HFFc6 (cell line): Measurements from ENCODE around the gene UBR7. TPM values are rescaled to one million over a fixed set of nuclear protein-coding genes. Genes with fewer than 3 reads are reported as not detected.
"Not testable (repeated sequence)": the region's sequence is repeated elsewhere in the genome, so short reads cannot be mapped to it uniquely, and the experiment has no call there.

Source experiments
- DNase-seq: peaks from one replicate; pipeline ENCODE4 v3.0.0-alpha.2; 2018
- H3K27ac Mint-ChIP-seq: 2 replicates; pipeline ENCODE4 v1.8.0; 2020; ENCODE audit warnings: mild to moderate bottlenecking, mixed read lengths
- H3K27me3 Mint-ChIP-seq: 2 replicates; pipeline ENCODE4 v1.8.0; 2021; ENCODE audit warnings: mild to moderate bottlenecking, moderate library complexity, mixed read lengths; ENCODE audit not compliant: insufficient read depth
- H3K36me3 Mint-ChIP-seq: 2 replicates; pipeline ENCODE4 v1.8.0; 2021; ENCODE audit warnings: low read depth, mixed read lengths
- H3K4me1 Mint-ChIP-seq: 2 replicates; pipeline ENCODE4 v1.8.0; 2020; ENCODE audit warnings: low read depth, mixed read lengths
- H3K4me3 Mint-ChIP-seq: 2 replicates; pipeline ENCODE4 v1.8.0; 2020; ENCODE audit warnings: mild to moderate bottlenecking, moderate library complexity, mixed read lengths
- H3K9me3 Mint-ChIP-seq: 2 replicates; pipeline ENCODE4 v1.8.0; 2020; ENCODE audit warnings: mild to moderate bottlenecking, mixed read lengths
- long read RNA-seq: library from polyadenylated mRNA; unstranded; transcript quantifications from one replicate; pipeline ENCODE4 v2.0.0, GENCODE V29; 2019
- total RNA-seq, 6 experiments: library from RNA; stranded (reverse); fragmentation: NEBNext Ultra II Directional; extraction: Animal tissue kit (Norgen Biotek cat#: 25700); gene quantifications; 2 replicates in 1 of 6; 3 replicates in 5 of 6; pipeline ENCODE4 v1.2.3, GENCODE V29; 2021
- TF ChIP-seq, protein P1 (sequence below): fragments of 200-600 bp; sonication (generic); IDR thresholded peaks from 2 replicates; pipeline ENCODE4 v1.5.0; 2021; ENCODE audit warnings: antibody characterized with exemption, mild to moderate bottlenecking

The UBR7 gene, protein sequence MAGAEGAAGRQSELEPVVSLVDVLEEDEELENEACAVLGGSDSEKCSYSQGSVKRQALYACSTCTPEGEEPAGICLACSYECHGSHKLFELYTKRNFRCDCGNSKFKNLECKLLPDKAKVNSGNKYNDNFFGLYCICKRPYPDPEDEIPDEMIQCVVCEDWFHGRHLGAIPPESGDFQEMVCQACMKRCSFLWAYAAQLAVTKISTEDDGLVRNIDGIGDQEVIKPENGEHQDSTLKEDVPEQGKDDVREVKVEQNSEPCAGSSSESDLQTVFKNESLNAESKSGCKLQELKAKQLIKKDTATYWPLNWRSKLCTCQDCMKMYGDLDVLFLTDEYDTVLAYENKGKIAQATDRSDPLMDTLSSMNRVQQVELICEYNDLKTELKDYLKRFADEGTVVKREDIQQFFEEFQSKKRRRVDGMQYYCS
- 10 to 100 TPM; 15.3 to 23.6 (median 21.8) TPM for total RNA-seq
- long read RNA-seq, transcript UBR7-201 (11 exons, 3,694 nt): major isoform, 20 of 27 reads
- long read RNA-seq, partial matches to known transcripts: 4 of 27 reads
- long read RNA-seq, other reads (novel, unspliced or antisense): 3 of 27 reads

DNA sequence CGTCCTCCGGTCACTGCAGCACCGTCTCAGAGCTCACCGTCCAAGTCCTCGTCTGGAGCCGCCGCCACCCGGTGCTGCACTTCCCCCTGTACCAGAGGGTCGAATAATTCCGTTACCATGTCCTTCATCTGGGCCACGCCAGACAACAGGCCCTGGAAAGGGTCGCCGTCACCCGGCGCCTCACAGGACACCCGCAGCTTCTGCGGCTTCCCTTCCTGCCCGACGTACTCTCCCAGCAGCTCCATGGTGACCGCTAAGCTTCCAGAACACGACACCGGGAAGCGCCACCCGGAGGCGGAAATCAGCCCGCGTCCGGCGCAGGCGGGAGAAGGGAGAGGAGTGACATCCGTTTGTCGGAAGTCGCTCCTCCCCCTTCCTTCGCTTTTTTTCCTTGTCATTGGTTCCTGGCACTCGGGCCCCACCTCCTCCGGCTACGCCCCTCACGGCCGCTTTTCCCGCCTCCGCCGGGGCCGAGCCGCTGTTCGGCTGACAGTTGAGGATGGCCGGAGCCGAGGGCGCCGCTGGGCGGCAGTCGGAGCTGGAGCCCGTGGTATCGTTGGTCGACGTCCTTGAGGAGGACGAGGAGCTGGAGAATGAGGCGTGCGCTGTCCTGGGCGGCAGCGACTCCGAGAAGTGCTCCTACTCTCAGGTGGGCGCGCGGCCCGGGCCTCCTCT is at the start of gene UBR7, which contains the start of gene GON7:
UBR7 (plus strand) TSS at position 464 of the 675 bp plus-strand sequence; CDS start at position 500, 36 bp downstream.
GON7 (minus strand) TSS at position 273 of the 675 bp plus-strand sequence; CDS start at position 245, 28 bp downstream.
- no peaks in the 10 kb centered on the region for H3K9me3 Mint-ChIP-seq
- H3K4me1 Mint-ChIP-seq: peaks cover 33% of the 10 kb centered on the region
- 0 out of 2 replicates have a peak, but pooled peaks cover 5% of the 10 kb centered on the region for H3K36me3 Mint-ChIP-seq
- TF ChIP-seq, protein P1, sequence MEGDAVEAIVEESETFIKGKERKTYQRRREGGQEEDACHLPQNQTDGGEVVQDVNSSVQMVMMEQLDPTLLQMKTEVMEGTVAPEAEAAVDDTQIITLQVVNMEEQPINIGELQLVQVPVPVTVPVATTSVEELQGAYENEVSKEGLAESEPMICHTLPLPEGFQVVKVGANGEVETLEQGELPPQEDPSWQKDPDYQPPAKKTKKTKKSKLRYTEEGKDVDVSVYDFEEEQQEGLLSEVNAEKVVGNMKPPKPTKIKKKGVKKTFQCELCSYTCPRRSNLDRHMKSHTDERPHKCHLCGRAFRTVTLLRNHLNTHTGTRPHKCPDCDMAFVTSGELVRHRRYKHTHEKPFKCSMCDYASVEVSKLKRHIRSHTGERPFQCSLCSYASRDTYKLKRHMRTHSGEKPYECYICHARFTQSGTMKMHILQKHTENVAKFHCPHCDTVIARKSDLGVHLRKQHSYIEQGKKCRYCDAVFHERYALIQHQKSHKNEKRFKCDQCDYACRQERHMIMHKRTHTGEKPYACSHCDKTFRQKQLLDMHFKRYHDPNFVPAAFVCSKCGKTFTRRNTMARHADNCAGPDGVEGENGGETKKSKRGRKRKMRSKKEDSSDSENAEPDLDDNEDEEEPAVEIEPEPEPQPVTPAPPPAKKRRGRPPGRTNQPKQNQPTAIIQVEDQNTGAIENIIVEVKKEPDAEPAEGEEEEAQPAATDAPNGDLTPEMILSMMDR: peak; percentile 68
- H3K4me3 Mint-ChIP-seq: peak within 1 kb of the TSS; percentile 90
- peaks cover 1% of the 10 kb centered on the region; the same call in 1 of the 2 replicates for H3K27me3 Mint-ChIP-seq
- peak; percentile 97 for DNase-seq
- peak within 1 kb of the TSS; percentile 96 for H3K27ac Mint-ChIP-seq

DNA sequence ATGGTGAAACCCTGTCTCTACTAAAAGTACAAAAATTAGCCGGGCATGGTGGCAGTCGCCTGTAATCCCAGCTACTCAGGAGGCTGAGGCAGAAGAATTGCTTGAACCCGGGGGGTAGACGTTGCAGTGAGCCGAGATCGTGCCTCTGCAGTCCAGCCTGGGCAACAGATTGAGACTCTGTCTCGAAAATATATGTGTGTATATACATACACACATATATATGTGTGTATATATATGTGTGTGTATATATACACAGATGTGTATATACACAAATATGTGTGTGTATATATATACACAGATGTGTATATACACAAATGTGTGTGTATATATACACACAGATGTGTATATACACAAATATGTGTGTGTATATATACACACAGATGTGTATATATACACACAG is 48.7 kb upstream of the UBR7 start:
- H3K27me3 Mint-ChIP-seq, H3K27ac Mint-ChIP-seq, H3K36me3 Mint-ChIP-seq, DNase-seq, H3K9me3 Mint-ChIP-seq, H3K4me3 Mint-ChIP-seq, H3K4me1 Mint-ChIP-seq: not testable (repeated sequence)

DNA sequence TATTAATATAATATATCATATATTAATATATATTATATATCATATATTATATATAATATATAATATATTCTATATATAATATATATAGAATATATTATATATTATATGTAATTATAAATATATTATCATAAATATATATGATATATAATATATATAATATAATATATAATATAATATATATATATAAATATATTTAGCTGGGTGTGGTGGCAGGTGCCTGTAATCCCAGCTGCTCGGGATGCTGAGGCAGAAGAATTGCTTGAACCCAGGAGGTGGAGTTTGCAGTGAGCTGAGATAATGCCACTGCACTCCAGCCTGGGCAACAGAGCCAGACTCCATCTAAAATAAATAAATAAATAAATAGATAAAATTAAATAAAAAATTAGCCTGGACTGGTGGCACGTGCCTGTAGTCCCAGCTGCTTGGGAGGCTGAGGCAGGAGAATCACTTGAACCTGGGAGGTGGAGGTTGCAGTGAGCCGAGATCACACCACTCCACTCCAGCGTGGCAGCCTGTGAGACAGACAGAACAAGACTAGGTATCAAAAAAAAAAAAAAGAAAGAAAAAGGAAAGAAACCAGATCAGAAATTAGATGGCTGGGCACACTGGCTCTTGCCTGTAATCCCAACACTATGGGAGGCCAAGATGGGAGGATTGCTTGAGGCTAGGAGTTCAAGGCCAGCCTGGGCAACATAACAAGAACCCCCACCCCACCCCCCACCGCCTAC is 47.3 kb upstream of the UBR7 start:
- H3K9me3 Mint-ChIP-seq, DNase-seq, H3K4me1 Mint-ChIP-seq, H3K27ac Mint-ChIP-seq, H3K4me3 Mint-ChIP-seq, H3K27me3 Mint-ChIP-seq, H3K36me3 Mint-ChIP-seq: not testable (repeated sequence)

DNA sequence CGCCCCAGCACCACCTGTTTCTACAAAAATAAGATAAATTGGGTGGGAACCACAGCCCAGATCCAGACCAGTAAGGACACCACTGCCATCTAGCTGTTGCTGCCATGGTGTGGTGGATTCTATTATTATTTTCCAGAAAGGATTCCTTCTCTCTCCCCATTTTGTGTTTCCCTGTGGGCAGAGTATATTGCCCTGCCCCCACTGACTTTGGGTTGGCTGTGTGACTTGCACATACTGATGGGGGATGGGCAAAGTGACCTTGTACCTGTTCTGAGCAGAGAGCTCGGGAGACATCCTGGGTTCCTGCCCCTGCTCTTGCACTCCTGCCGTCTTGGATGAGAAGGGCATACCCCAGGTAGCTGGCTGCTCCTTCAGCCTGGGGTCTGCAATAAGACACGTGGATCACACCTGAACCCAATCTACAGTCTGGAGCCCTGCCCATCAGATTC is 46.7 kb upstream of the UBR7 start:
- Mint-ChIP-seq H3K27me3 (no peaks in the 10 kb centered on the region; the same call in 1 of the 2 replicates), H3K9me3 (no peaks in the 10 kb centered on the region), H3K27ac (no peak overlapping the region), H3K4me1 (no peaks in the 10 kb centered on the region), H3K4me3 (no peak overlapping the region), H3K36me3 (no peaks in the 10 kb centered on the region)
- DNase-seq: peak; percentile 32
- TF ChIP-seq, protein P1: peak; percentile 65

DNA sequence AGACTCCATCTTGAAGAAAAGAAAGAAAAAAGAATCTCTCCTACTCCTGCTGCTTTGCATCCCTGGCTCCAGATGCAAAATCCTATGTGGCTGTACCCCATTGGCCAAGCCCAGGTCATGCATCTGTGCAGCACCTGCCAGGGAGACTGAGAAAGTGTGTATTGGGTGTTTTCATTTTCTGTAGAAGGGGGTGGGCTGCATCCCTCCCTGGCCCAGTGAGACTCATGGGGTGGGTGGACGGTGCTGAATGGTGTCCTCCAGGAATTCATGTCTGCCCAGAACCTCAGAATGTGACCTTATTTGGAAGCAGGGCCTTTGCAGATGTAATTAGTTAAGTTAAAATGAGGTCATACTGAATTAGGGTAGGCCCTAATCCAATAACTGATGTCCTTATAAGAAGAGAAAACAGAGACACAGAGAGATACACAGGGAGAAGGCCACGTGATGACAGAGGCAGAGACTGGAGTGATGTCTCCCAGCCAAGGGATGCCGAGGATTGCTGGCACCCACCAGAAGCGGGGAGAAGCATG is 45.6 kb upstream of the UBR7 start:
- no peak overlapping the region for H3K4me3 Mint-ChIP-seq
- H3K27ac Mint-ChIP-seq: no peak overlapping the region
- H3K36me3 Mint-ChIP-seq: no peaks in the 10 kb centered on the region
- no peak for DNase-seq
- no peaks in the 10 kb centered on the region for H3K4me1 Mint-ChIP-seq
- H3K27me3 Mint-ChIP-seq: no peaks in the 10 kb centered on the region; the same call in 1 of the 2 replicates
- H3K9me3 Mint-ChIP-seq: no peaks in the 10 kb centered on the region
- TF ChIP-seq, protein P1: no peak

DNA sequence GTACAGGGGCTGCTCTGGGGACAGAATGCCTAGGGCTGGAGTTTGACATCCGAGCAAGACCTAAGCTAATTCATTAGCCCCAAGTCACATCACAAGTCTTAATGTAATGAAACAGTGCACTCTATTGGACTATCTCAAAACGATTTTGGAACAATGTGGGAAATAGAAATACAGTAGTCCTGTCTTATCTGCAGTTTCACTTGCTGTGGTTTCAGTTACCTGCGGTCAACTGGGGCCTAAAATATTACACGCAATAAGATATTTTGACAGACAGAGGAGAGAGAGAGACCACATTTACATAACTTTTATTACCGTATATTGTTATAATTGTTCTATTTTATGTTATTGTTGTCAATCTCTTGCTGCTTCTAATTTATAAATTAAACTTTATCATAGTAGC is 43.5 kb upstream of the UBR7 start:
- no peaks in the 10 kb centered on the region for H3K36me3 Mint-ChIP-seq
- H3K27me3 Mint-ChIP-seq: peaks cover 2% of the 10 kb centered on the region; the same call in 1 of the 2 replicates
- no peaks in the 10 kb centered on the region for H3K4me1 Mint-ChIP-seq
- H3K27ac Mint-ChIP-seq: no peak overlapping the region
- no peak overlapping the region for H3K4me3 Mint-ChIP-seq
- TF ChIP-seq, protein P1: no peak
- DNase-seq: no peak
- no peaks in the 10 kb centered on the region for H3K9me3 Mint-ChIP-seq

DNA sequence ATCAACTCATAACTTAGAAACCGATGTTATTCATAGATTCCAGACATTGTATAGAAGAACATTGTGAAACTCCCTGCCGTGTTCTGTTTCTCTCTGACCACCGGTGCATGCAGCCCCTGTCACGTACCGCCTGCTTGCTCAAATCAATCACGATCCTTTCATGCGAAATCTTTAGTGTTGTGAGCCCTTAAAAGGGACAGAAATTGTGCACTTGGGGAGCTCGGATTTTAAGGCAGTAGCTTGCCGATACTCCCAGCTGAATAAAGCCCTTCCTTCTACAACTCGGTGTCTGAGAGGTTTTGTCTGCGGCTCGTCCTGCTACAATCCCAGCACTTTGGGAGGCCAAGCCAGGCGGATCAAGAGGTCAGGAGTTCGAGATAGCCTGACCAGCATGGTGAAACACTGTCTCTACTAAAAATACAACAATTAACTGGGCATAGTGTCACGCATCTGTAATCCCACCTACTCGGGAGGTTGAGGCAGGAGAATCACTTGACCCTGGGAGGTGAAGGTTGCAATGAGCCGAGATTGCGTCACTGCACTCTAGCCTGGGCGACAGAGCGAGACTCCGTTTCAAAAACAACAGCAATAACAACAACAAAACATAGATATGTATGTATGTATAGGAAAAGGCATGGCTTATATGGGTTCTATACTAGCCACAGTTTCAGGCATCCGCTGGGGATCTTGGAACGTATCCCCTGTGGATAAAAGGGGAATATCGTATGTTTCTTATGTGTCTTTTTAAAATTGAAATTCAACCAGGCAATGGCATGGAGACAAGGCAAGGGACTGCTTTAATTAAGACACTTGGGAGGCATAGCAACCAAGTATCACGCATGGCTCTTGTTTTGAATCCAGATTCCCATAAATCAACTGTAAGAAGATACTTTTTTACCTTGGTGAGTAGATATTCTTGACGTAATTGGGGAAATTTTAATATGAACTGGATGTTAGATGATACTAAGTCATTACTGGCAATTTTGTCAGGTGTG is 41.5 kb upstream of the UBR7 start:
- not testable (repeated sequence) for H3K36me3 Mint-ChIP-seq, H3K4me3 Mint-ChIP-seq, H3K4me1 Mint-ChIP-seq, H3K27me3 Mint-ChIP-seq, H3K27ac Mint-ChIP-seq, DNase-seq, H3K9me3 Mint-ChIP-seq

DNA sequence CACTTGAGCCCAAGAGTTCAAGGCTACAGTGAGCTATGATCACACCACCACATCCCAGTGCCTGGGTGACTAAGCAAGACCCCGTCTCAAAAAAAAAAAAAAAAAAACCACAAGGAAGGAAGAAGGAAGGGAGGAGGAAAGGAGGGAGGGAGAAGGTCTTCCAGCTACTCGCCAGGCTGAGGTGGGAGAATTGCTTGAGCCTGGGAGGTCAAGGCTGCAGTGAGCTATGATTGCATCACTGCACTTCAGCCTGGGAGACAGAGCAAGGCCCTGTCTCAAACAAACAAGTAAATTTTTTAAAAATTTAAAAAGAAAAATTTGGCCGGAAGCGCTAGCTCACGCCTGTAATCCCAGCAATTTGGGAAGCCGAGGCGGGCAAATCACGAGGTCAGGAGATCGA is 38.4 kb upstream of the UBR7 start:
- not testable (repeated sequence) for H3K27ac Mint-ChIP-seq, DNase-seq, H3K4me3 Mint-ChIP-seq, H3K36me3 Mint-ChIP-seq, H3K4me1 Mint-ChIP-seq, H3K9me3 Mint-ChIP-seq, H3K27me3 Mint-ChIP-seq
